Activated CD8-positive, alpha-beta memory T cell treated with anti-CD3 and anti-CD28 coated beads, Interleukin-2, amount 10 ng/mL, durations not matched to agents 7 days and 5 days (primary cell): Measurements from ENCODE around the gene MYLK. TPM values are rescaled to one million over a fixed set of nuclear protein-coding genes. Genes with fewer than 3 reads are reported as not detected.
A peak's percentile ranks its signal among the peaks of the same experiment; 100 is the strongest.
"Not testable (repeated sequence)": the region's sequence is repeated elsewhere in the genome, so short reads cannot be mapped to it uniquely, and the experiment has no call there.

Source experiments
- ATAC-seq: fragments of 150-1000 bp; cut with Tn5 transposase; one replicate; pipeline ENCODE4 v1.10.0; 2021; ENCODE audit warnings: moderate library complexity
- CTCF ChIA-PET: fragments of 350-600 bp; sonication (Branson Sonifier 250); formaldehyde crosslinking; loops from one replicate; lab custom pipeline; 2021; ENCODE audit warnings: antibody characterized with exemption; lab: Charles Lee
- DNase-seq: peaks from one replicate; pipeline ENCODE4 v3.0.0-alpha.2; 2020
- H3K27ac Mint-ChIP-seq: one replicate; pipeline ENCODE4 v1.8.0; 2021; ENCODE audit warnings: mild to moderate bottlenecking, mixed read lengths
- H3K27me3 Mint-ChIP-seq: one replicate; pipeline ENCODE4 v1.8.0; 2021; ENCODE audit warnings: mixed read lengths
- H3K36me3 Mint-ChIP-seq: one replicate; pipeline ENCODE4 v1.8.0; 2021; ENCODE audit warnings: mild to moderate bottlenecking, mixed read lengths
- H3K4me1 Mint-ChIP-seq: one replicate; pipeline ENCODE4 v1.8.0; 2021; ENCODE audit warnings: mixed read lengths
- H3K4me3 Mint-ChIP-seq: one replicate; pipeline ENCODE4 v1.8.0; 2021; ENCODE audit warnings: mild to moderate bottlenecking, moderate library complexity, mixed read lengths
- H3K9me3 Mint-ChIP-seq: one replicate; pipeline ENCODE4 v1.8.0; 2022; ENCODE audit warnings: low read depth, mixed read lengths
- total RNA-seq, 2 experiments: library from RNA; stranded (reverse); gene quantifications; one replicate each; pipeline ENCODE4 v1.2.3, GENCODE V29; 2021

Gene MYLK
- total RNA-seq, 2 experiments from 2014 or later: 0.50 to 0.96 TPM

DNA sequence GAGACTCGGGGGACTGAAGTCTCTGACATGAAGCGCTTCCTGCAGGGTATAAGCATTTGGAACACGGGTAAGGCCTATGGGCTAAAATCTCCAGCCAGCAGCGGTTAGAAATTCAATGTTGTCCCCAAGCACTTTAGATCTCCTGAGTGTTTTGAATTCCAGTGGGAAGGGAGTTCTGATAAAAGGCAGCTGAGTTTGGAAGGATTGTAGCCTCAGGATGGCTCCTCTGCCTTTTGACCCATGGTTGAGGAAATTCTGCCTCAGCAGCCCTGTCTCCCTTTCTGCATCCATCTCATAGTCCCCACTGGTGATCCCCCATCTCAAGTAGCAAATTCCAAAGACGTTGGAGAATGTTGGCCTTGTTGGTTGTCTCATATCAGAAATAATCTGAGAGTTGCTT is 275.1 kb downstream of the MYLK start:
- DNase-seq (no peak), ATAC-seq (no peak)
- CTCF ChIA-PET: no interaction called here
- Mint-ChIP-seq H3K4me1 (peaks cover 21% of the 10 kb centered on the region), H3K27ac (no peak overlapping the region), H3K4me3 (no peak overlapping the region), H3K36me3 (peaks cover 13% of the 10 kb centered on the region), H3K27me3 (no peaks in the 10 kb centered on the region), H3K9me3 (no peaks in the 10 kb centered on the region)

DNA sequence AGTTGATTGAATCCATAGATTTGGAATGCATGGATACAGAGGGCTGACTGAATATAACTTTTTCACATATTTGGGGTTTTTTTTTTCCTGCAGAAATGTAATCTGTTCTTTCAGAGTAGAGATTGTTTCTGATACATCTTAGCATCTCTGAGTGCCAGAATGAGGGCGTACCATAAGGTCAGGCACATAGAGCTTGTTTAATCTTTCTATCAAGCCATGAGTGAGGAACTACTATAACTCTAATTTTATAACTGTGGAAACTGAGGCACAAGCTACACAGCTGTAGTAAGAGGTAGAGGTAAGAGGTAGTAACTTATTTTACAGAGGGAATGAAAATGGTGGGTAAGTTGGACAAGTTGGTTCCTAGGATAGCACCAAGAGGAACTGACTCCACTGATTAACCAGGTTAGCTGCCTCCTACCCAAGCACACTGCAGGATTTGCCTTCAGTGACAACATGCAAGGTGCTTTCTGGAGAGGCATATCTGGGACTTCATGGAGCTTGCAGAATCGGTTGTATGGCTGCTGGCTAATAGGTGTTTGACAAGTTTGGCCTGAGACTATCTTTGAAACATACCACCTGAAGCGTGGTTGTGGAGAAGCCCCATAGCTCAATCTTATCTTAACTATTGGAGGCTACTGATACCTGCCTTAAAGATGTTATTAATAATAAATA is 275.7 kb downstream of the MYLK start:
- ATAC-seq: no peak
- no peak overlapping the region for H3K27ac Mint-ChIP-seq
- no peaks in the 10 kb centered on the region for H3K27me3 Mint-ChIP-seq
- no peak for DNase-seq
- no peak overlapping the region for H3K4me3 Mint-ChIP-seq
- no peaks in the 10 kb centered on the region for H3K9me3 Mint-ChIP-seq
- peaks cover 11% of the 10 kb centered on the region for H3K36me3 Mint-ChIP-seq
- CTCF ChIA-PET: no interaction called here
- H3K4me1 Mint-ChIP-seq: peaks cover 21% of the 10 kb centered on the region

DNA sequence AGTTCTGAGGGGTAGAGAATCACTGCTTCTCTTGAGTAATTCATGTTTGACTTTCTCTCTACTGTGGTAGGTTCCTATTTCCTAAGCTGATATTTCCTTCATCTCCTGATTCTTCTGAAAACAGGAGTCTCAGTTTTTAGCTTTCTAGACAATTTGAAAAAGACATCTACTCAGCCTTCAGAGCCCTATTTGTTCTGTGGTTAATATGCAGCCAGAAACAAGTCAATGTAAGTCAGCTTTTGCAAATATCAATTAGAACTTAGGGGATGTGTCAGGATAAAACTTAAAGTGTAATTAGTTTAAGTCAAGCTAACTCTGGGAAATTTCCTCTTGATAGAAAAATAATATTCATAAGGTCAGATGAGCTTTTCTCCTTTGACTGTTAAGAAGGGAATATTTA is 277.6 kb downstream of the MYLK start:
- Mint-ChIP-seq H3K27ac (no peak overlapping the region), H3K4me3 (no peak overlapping the region), H3K4me1 (peaks cover 21% of the 10 kb centered on the region), H3K36me3 (peaks cover 9% of the 10 kb centered on the region), H3K9me3 (no peaks in the 10 kb centered on the region), H3K27me3 (no peaks in the 10 kb centered on the region)
- CTCF ChIA-PET: no interaction called here
- no peak for DNase-seq
- no peak for ATAC-seq

DNA sequence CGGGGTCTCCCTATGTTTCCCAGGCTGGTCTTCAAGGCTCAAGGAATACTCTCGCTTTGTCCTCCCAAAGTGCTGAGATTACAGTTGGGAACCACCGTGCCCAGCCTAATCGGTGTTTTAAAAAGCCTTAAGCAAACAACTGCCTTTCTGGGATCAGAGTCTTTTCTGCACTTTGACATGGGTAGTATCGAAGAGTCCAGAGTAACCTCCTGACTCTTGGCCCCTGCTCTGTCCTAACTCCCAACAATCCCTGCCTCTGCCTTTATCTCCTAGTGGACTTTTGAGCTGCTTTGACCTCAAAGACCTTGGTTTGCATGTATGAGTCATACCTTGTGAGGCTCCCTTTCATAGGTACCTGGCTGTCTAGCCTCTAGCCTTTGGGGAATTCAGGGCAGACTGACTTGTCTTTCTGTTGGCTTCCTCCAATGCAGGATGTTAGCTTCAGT is 278.3 kb downstream of the MYLK start:
- Mint-ChIP-seq H3K4me1 (peaks cover 17% of the 10 kb centered on the region), H3K4me3 (no peak overlapping the region), H3K9me3 (no peaks in the 10 kb centered on the region), H3K27ac (no peak overlapping the region), H3K36me3 (peaks cover 8% of the 10 kb centered on the region), H3K27me3 (no peaks in the 10 kb centered on the region)
- CTCF ChIA-PET: no interaction called here
- ATAC-seq (no peak), DNase-seq (no peak)

DNA sequence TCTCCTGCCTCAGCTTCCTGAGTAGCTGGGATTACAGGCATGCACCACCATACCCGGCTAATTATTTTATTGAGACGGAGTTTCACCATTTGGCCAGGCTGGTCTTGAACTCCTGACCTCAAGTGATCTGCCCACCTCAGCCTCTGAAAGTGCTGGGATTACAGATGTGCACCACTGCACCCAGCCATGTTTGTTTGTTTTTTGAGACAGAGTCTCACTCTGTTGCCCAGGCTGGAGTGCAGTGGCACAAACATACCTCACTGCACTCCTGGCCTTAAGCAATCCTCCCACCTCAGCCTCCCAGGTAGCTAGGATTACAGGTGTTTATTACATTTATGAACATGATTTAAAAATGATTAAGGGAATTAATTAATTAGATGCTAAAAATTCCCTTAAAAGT is 281.0 kb downstream of the MYLK start:
- H3K27ac Mint-ChIP-seq, CTCF ChIA-PET, H3K4me3 Mint-ChIP-seq, H3K9me3 Mint-ChIP-seq, H3K27me3 Mint-ChIP-seq, ATAC-seq, H3K36me3 Mint-ChIP-seq, DNase-seq: not testable (repeated sequence)
- H3K4me1 Mint-ChIP-seq: peaks cover 17% of the 10 kb centered on the region

DNA sequence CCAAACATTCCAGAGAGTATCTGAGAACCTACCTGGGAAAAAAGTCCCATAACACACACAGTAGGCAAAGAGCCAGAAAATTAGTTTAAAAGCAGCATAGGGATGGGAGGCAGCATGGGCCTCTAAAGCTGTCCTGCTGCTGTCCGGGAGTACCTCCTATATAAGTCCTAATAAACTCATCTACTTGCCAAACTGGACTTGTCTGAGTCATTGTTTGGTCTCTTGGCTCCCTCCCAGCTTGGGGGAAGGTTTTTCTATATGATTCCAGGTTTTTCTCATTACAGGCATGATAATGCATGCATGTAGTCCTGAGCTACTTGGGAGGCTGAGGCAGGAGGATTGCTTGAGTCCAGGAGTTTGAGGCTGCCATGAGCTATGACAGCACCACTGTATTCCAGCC is 281.8 kb downstream of the MYLK start:
- Mint-ChIP-seq H3K36me3 (peaks cover 3% of the 10 kb centered on the region), H3K9me3 (no peaks in the 10 kb centered on the region), H3K4me3 (no peak overlapping the region), H3K27ac (no peak overlapping the region), H3K4me1 (peaks cover 17% of the 10 kb centered on the region), H3K27me3 (no peaks in the 10 kb centered on the region)
- DNase-seq (no peak), ATAC-seq (no peak)
- CTCF ChIA-PET: no interaction called here

DNA sequence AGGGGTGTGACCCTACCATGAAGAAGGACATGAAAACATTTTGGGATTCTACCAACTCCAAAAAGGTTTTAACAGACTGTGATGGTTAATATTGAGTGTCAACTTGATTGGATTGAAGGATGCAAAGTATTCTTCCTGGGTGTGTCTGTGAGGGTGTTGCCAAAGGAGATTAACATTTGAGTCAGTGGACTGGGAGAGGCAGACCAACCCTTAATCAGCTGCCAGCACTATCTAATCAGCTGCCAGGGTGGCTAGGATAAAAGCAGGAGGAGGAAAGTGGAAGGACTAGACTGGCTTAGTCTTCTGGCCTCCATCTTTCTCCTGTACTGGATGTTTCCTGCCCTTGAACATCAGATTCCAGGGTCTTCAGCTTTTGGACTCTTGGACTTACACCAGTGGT is 283.3 kb downstream of the MYLK start:
- H3K27me3 Mint-ChIP-seq, H3K27ac Mint-ChIP-seq, H3K36me3 Mint-ChIP-seq, H3K4me3 Mint-ChIP-seq, DNase-seq, ATAC-seq, H3K9me3 Mint-ChIP-seq, CTCF ChIA-PET, H3K4me1 Mint-ChIP-seq: not testable (repeated sequence)

DNA sequence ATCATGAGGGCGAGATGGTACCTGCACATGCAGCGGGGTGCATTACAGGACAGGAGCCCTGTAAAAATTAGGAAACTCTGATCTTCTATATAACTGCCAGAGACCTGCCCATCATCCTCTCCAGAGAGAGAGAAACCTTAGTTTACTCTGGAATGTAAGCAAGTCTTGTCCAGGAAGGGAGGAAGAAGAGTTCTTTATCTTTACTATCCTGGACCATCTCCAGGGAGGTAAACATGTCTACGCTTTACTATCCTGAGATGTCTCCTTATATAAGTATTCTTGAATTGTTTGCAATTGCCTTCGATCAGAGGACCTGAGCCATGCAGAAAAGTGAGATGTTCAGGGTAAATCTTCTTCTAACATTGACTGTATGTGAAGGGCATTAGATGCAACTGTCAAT is 286.6 kb downstream of the MYLK start:
- peaks cover 8% of the 10 kb centered on the region for H3K36me3 Mint-ChIP-seq
- no peak overlapping the region for H3K27ac Mint-ChIP-seq
- DNase-seq (no peak), ATAC-seq (no peak)
- CTCF ChIA-PET: no interaction called here
- peaks cover 3% of the 10 kb centered on the region for H3K9me3 Mint-ChIP-seq
- no peaks in the 10 kb centered on the region for H3K4me1 Mint-ChIP-seq
- H3K27me3 Mint-ChIP-seq: no peaks in the 10 kb centered on the region
- H3K4me3 Mint-ChIP-seq: no peak overlapping the region

DNA sequence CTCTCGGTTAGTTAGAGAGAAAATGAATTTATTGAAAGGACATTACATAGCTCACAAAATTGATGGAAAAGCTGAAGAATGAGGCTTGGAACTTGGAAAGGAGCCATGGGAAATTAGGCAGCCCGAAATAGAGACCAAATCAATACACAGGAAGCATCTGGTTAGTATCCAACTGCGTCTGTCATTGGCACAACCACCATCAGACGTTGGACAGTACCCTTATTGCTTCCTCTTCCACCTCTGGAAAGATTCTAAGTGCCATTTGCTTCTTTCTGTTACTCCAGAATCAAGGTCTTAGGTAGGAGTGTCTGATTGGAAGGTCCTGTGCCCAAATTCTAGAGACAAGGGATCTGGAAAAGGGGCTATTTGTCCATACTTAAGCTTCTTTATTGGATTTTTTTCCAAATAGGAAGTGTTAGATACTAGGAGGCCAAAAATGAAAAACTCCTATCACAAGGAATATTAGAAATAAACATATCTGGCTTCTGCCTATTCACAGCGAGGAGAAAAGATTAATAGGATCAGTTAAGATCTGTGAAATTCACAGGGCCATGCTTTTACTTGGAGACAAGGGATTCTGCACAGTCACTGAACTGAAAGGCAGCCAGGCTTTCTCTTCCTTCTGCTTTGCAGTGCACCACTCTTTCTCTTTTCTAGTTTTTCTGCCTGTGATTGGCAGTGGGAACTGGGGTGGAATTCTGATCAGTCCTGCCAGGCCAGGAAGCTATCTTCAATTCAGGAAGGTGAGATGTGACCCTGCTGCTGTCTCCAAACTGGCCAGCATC is 288.5 kb downstream of the MYLK start:
- H3K4me1 Mint-ChIP-seq: no peaks in the 10 kb centered on the region
- H3K27me3 Mint-ChIP-seq: no peaks in the 10 kb centered on the region
- no peak overlapping the region for H3K4me3 Mint-ChIP-seq
- DNase-seq (no peak), ATAC-seq (no peak)
- CTCF ChIA-PET: no interaction called here
- peaks cover 27% of the 10 kb centered on the region for H3K36me3 Mint-ChIP-seq
- H3K27ac Mint-ChIP-seq: no peak overlapping the region
- peaks cover 13% of the 10 kb centered on the region for H3K9me3 Mint-ChIP-seq

DNA sequence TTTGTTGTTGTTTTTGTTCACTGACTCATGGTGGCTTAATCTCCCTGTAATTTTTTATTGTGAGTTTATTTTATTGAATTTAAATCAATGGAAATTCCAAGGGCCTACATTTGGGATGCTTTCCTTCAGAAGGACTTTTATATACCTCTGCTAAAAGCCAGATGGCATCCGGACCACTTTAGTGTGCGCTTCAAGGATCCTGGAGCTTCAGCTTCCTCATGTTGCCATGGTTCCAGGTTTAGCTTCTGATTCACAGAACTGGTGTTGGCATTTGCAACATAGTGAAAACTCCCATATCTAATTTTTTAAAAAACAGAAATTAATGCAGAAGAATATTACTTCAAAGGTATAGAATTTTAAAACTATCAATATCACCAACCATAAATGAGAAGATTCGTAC is 290.8 kb downstream of the MYLK start:
- Mint-ChIP-seq H3K27ac (no peak overlapping the region), H3K4me3 (no peak overlapping the region), H3K36me3 (peaks cover 46% of the 10 kb centered on the region), H3K4me1 (no peaks in the 10 kb centered on the region), H3K27me3 (no peaks in the 10 kb centered on the region), H3K9me3 (peaks cover 24% of the 10 kb centered on the region)
- CTCF ChIA-PET: no interaction called here
- ATAC-seq (no peak), DNase-seq (no peak)

DNA sequence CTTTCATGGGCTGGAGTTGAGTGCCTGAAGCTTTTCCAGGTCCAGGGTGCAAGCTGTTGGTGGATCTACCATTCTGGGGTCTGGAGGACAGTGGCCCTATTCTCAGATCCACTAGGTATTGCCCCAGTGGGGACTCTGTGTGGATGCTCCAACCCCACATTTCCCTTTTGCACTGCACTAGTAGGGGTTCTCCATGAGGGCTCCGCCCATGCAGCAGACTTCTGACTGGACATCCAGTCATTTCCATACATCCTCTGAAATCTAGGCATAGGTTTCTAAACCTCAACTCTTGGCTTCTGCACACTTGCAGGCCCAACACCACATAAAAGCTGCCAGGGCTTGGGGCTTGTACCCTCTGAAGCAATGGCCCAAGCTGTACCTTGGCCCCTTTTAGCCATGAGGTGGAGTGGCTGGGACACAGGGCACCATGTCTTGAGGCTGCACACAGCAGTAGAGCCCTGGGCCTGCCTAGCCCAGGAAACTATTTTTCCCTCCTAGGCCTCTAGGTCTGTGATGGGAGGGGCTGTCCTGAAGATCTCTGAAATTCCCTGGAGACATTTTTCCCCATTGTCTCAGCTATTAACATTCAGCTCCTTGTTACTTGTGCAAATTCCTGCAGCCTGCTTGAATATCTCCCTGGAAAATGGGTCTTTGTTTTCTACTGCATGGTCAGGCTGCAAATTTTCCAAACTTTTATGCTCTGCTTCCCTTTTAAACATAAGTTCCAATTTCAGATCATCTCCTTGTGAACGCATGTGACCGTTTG is 293.3 kb downstream of the MYLK start:
- DNase-seq (no peak), ATAC-seq (no peak)
- H3K27me3 Mint-ChIP-seq: no peaks in the 10 kb centered on the region
- H3K36me3 Mint-ChIP-seq: peaks cover 56% of the 10 kb centered on the region
- CTCF ChIA-PET: no interaction called here
- peaks cover 24% of the 10 kb centered on the region for H3K9me3 Mint-ChIP-seq
- no peak overlapping the region for H3K27ac Mint-ChIP-seq
- peaks cover 4% of the 10 kb centered on the region for H3K4me1 Mint-ChIP-seq
- H3K4me3 Mint-ChIP-seq: no peak overlapping the region

DNA sequence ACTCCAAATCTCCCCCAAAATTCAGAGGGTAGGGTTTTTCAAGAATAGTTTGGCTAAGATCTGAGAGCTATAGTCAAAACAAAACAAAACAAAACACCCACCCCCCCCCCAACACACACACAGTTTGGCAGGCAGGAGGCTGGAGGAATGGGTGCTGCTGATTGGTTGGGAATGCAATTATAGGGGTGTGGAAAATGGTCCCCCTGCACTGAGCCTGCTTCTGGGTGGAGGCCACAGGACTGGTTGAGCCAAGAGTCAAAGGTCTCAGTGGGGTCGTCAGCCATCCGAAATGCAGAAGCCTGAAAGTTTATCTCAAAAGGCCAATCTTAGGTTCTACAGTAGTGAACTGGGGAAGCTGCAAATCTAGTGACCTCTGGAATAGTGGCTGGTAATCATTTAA is 296.7 kb downstream of the MYLK start:
- ATAC-seq (no peak), DNase-seq (no peak)
- H3K36me3 Mint-ChIP-seq: peaks cover 46% of the 10 kb centered on the region
- no peak overlapping the region for H3K27ac Mint-ChIP-seq
- H3K4me1 Mint-ChIP-seq: peaks cover 21% of the 10 kb centered on the region
- H3K4me3 Mint-ChIP-seq: no peak overlapping the region
- CTCF ChIA-PET: no interaction called here
- H3K9me3 Mint-ChIP-seq: peaks cover 20% of the 10 kb centered on the region
- no peaks in the 10 kb centered on the region for H3K27me3 Mint-ChIP-seq

DNA sequence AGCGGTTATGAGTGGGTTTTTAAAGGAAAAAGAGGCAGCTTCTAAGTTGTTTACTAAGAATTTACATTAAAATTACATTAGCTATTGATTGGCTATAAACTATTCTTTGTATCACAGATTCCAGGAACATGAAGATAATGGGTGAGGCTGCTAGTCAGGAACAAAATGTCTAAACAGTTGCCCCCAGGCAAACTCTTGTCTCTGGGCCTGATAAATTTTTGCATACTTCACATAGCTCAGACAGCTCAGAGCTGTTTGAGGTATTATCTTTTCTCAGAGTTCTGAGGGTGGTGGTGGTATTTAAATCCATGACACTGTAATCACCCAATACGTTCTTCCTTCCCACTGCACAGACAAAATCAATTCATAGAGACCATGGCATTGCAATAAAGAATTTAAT is 297.2 kb downstream of the MYLK start:
- Mint-ChIP-seq H3K27ac (no peak overlapping the region), H3K4me3 (no peak overlapping the region), H3K9me3 (peaks cover 18% of the 10 kb centered on the region), H3K36me3 (peaks cover 42% of the 10 kb centered on the region), H3K4me1 (peaks cover 25% of the 10 kb centered on the region), H3K27me3 (no peaks in the 10 kb centered on the region)
- ATAC-seq (no peak), DNase-seq (no peak)
- CTCF ChIA-PET: no interaction called here

DNA sequence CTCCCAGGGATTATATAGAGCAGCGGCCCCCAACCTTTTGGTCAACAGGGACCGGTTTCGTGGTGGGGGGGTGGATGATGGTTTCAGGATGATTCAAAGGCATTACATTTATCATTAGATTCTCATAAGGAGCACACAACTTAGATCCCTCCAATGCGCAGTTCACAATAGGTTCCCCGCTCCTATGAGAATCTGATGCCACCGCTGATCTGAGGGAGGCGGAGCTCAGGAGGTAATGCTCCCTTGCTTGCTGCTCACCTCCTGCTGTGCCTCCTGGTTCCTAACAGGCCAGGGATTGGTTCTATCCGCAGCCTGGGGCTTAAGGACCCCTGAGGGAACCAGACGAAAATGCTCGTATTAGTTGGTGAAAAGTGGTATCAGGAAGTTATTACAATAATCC is 298.0 kb downstream of the MYLK start:
- Mint-ChIP-seq H3K27me3 (no peaks in the 10 kb centered on the region), H3K4me3 (no peak overlapping the region), H3K27ac (no peak overlapping the region), H3K36me3 (peaks cover 40% of the 10 kb centered on the region), H3K4me1 (peaks cover 25% of the 10 kb centered on the region), H3K9me3 (peaks cover 13% of the 10 kb centered on the region)
- CTCF ChIA-PET: no interaction called here
- DNase-seq (peak; percentile 58), ATAC-seq (no peak)
